Loucy (cell line): ENCODE results near the gene EIF4E3.
A peak's percentile ranks its signal among the peaks of the same experiment; 100 is the strongest.

Experiments
- H2AFZ ChIP-seq: fragments of 200-600 bp; sonication (generic); 2 replicates; pipeline ENCODE4 v1.6.0; 2016; ENCODE audit warnings: antibody characterized with exemption, mild to moderate bottlenecking, low read length, moderate library complexity
- H3F3A ChIP-seq: fragments of 200-600 bp; 2 replicates; pipeline ENCODE4 v1.6.0; 2016; ENCODE audit warnings: antibody characterized with exemption, low read depth, mild to moderate bottlenecking
- H3K27me3 ChIP-seq: fragments of 200-600 bp; sonication (generic); 2 replicates; pipeline ENCODE4 v1.6.1; 2014; ENCODE audit warnings: low read length, mild to moderate bottlenecking; ENCODE audit not compliant: insufficient read depth, poor library complexity, severe bottlenecking
- H3K36me3 ChIP-seq: fragments of 200-600 bp; sonication (generic); 2 replicates; pipeline ENCODE4 v1.6.1; 2016; ENCODE audit warnings: low read length; ENCODE audit not compliant: insufficient read depth
- H3K4me1 ChIP-seq: fragments of 200-600 bp; sonication (generic); 2 replicates; pipeline ENCODE4 v1.5.1; 2014; ENCODE audit warnings: low read length, mild to moderate bottlenecking; ENCODE audit not compliant: insufficient read depth, poor library complexity, severe bottlenecking
- H3K4me2 ChIP-seq: fragments of 200-600 bp; sonication (generic); 2 replicates; pipeline ENCODE4 v1.6.0; 2014; ENCODE audit warnings: antibody characterized with exemption, low read length, low read depth, mild to moderate bottlenecking; ENCODE audit not compliant: poor library complexity, severe bottlenecking
- H3K4me3 ChIP-seq: fragments of 200-600 bp; sonication (generic); 2 replicates; pipeline ENCODE4 v1.5.1; 2014; ENCODE audit warnings: low read length, mild to moderate bottlenecking, mixed read lengths; ENCODE audit not compliant: poor library complexity, severe bottlenecking
- H3K79me2 ChIP-seq: fragments of 200-600 bp; sonication (generic); 2 replicates; pipeline ENCODE4 v1.6.1; 2014; ENCODE audit warnings: low read length; ENCODE audit not compliant: insufficient read depth
- H3K9ac ChIP-seq: fragments of 200-600 bp; sonication (generic); 2 replicates; pipeline ENCODE4 v1.6.0; 2014; ENCODE audit warnings: mild to moderate bottlenecking, low read depth, low read length, moderate library complexity; ENCODE audit not compliant: poor library complexity, severe bottlenecking
- H3K9me2 ChIP-seq: fragments of 200-600 bp; sonication (generic); replicated peaks from 2 replicates; pipeline ENCODE4 v1.6.1; 2016; ENCODE audit warnings: low read depth, low read length, mixed read lengths
- H3K9me3 ChIP-seq: fragments of 200-600 bp; sonication (generic); 2 replicates; pipeline ENCODE4 v1.6.1; 2014; ENCODE audit warnings: mild to moderate bottlenecking, antibody characterized with exemption, low read length, low read depth; ENCODE audit not compliant: insufficient read depth
- H4K20me1 ChIP-seq: fragments of 200-600 bp; sonication (generic); 2 replicates; pipeline ENCODE4 v1.6.0; 2014; ENCODE audit warnings: antibody characterized with exemption, low read length, mild to moderate bottlenecking; ENCODE audit not compliant: insufficient read depth, poor library complexity, severe bottlenecking
- CTCF ChIP-seq: fragments of 200-600 bp; sonication (generic); conservative IDR thresholded peaks from 2 replicates; pipeline ENCODE4 v1.5.1; 2014; ENCODE audit warnings: mild to moderate bottlenecking, antibody characterized with exemption, low read length
- EZH2phosphoT487 ChIP-seq: fragments of 200-600 bp; IDR thresholded peaks from 2 replicates; pipeline ENCODE4 v1.6.1; 2018; ENCODE audit warnings: antibody characterized with exemption, mild to moderate bottlenecking, moderate library complexity, borderline replicate concordance

Gene EIF4E3

GRCh38 chr3:71724584-71725270 is 475 bp downstream of the EIF4E3 start:
- H4K20me1 ChIP-seq = no peaks in the 10 kb centered on the region
- no peaks in the 10 kb centered on the region for H3K9me2 ChIP-seq
- no peaks in the 10 kb centered on the region for H3K27me3 ChIP-seq
- H3K79me2 ChIP-seq = peaks cover 11% of the 10 kb centered on the region
- peak overlapping the region; percentile 62 for H3K9ac ChIP-seq
- peak overlapping the region; percentile 76 for H3K4me3 ChIP-seq
- H3K36me3 ChIP-seq = no peaks in the 10 kb centered on the region
- peaks cover 56% of the 10 kb centered on the region for H3K4me1 ChIP-seq
- H2AFZ ChIP-seq = peak overlapping the region; percentile 73
- H3K9me3 ChIP-seq = no peaks in the 10 kb centered on the region
- H3K4me2 ChIP-seq = peak overlapping the region; percentile 89
- TF ChIP-seq EZH2phosphoT487 (no peak), CTCF (no peak)
- H3F3A ChIP-seq = peaks cover 4% of the 10 kb centered on the region; the same call in 1 of the 2 replicates

GRCh38 chr3:71724171-71724453 is 1.1 kb downstream of the EIF4E3 start:
- peak overlapping the region; percentile 73 for H2AFZ ChIP-seq
- H3K27me3 ChIP-seq = no peaks in the 10 kb centered on the region
- peak overlapping the region; percentile 62 for H3K9ac ChIP-seq
- TF ChIP-seq CTCF (no peak), EZH2phosphoT487 (no peak)
- no peaks in the 10 kb centered on the region for H3K36me3 ChIP-seq
- peaks cover 60% of the 10 kb centered on the region for H3K4me1 ChIP-seq
- no peaks in the 10 kb centered on the region for H3K9me3 ChIP-seq
- peak overlapping the region; percentile 89 for H3K4me2 ChIP-seq
- peaks cover 11% of the 10 kb centered on the region for H3K79me2 ChIP-seq
- peak overlapping the region; percentile 76 for H3K4me3 ChIP-seq
- no peaks in the 10 kb centered on the region for H4K20me1 ChIP-seq
- peaks cover 4% of the 10 kb centered on the region; the same call in 1 of the 2 replicates for H3F3A ChIP-seq
- H3K9me2 ChIP-seq = no peaks in the 10 kb centered on the region

- Histone ChIP-seq H3K4me2 (peak overlapping the region; percentile 89), H3K79me2 (peaks cover 11% of the 10 kb centered on the region), H3K4me1 (peaks cover 65% of the 10 kb centered on the region), H3K27me3 (no peaks in the 10 kb centered on the region), H3K9ac (peak overlapping the region; percentile 62), H2AFZ (no peak overlapping the region), H3F3A (peaks cover 4% of the 10 kb centered on the region; the same call in 1 of the 2 replicates), H3K9me3 (no peaks in the 10 kb centered on the region), H3K4me3 (peak overlapping the region; percentile 76), H3K9me2 (no peaks in the 10 kb centered on the region), H4K20me1 (no peaks in the 10 kb centered on the region), H3K36me3 (no peaks in the 10 kb centered on the region)
- TF ChIP-seq CTCF = no peak
- TF ChIP-seq EZH2phosphoT487 = no peak
Measured at GRCh38 chr3:71723452-71724170, 1.6 kb downstream of the EIF4E3 start.
